ENCODE results near the gene CREB5.
A peak's percentile ranks its signal among the peaks of the same experiment; 100 is the strongest.

CREB5 gene

GRCh38 chr7:28836716-28837115 is 424.4 kb downstream of the CREB5 start:
- DNase-seq, result no peak

GRCh38 chr7:28837216-28837615 is 424.9 kb downstream of the CREB5 start:
- DNase-seq, result no peak

GRCh38 chr7:28840592-28840995 is 428.3 kb downstream of the CREB5 start:
- DNase-seq, result no peak

GRCh38 chr7:28841766-28842165 is 429.4 kb downstream of the CREB5 start:
- no peak for DNase-seq

GRCh38 chr7:28842769-28843295 is 430.5 kb downstream of the CREB5 start:
- DNase-seq, result no peak

GRCh38 chr7:28845106-28845505 is 432.8 kb downstream of the CREB5 start:
- no peak for DNase-seq

- DNase-seq, result no peak
Measured at GRCh38 chr7:28847176-28847575, 434.9 kb downstream of the CREB5 start.

- DNase-seq, result no peak
Measured at GRCh38 chr7:28847681-28848080, 435.4 kb downstream of the CREB5 start.

- no peak for DNase-seq
Measured at GRCh38 chr7:28848906-28849305, 436.6 kb downstream of the CREB5 start.

- no peak for DNase-seq
Measured at GRCh38 chr7:28850699-28851098, 438.4 kb downstream of the CREB5 start.

GRCh38 chr7:28853150-28853549 is 440.8 kb downstream of the CREB5 start:
- no peak for DNase-seq

GRCh38 chr7:28853834-28854749 is 441.8 kb downstream of the CREB5 start:
- DNase-seq, result peak; percentile 60

- DNase-seq, result no peak
Measured at GRCh38 chr7:28854750-28855074, 442.4 kb downstream of the CREB5 start.

- DNase-seq, result no peak
Measured at GRCh38 chr7:28855538-28856217, 443.4 kb downstream of the CREB5 start.

- DNase-seq, result no peak
Measured at GRCh38 chr7:28856656-28857055, 444.3 kb downstream of the CREB5 start.

GRCh38 chr7:28858206-28858605 is 445.9 kb downstream of the CREB5 start:
- no peak for DNase-seq

- no peak for DNase-seq
Measured at GRCh38 chr7:28858895-28859294, 446.6 kb downstream of the CREB5 start.

GRCh38 chr7:28861825-28862224 is 449.5 kb downstream of the CREB5 start:
- DNase-seq, result no peak

GRCh38 chr7:28862595-28863272 is 450.4 kb downstream of the CREB5 start:
- no peak for DNase-seq

GRCh38 chr7:28865601-28866144 is 453.4 kb downstream of the CREB5 start:
- DNase-seq, result no peak

- DNase-seq, result no peak
Measured at GRCh38 chr7:28868712-28869111, 456.4 kb downstream of the CREB5 start.

GRCh38 chr7:28871077-28871476 is 458.8 kb downstream of the CREB5 start:
- DNase-seq, result no peak

GRCh38 chr7:28871631-28872030 is 459.3 kb downstream of the CREB5 start:
- no peak for DNase-seq
